GM12872 (cell line): ENCODE measurements around the gene ITGB7.

Experiments used
- CTCF ChIP-seq: IDR thresholded peaks from 3 replicates; pipeline ENCODE4 v1.5.1; 2011; ENCODE audit warnings: low read depth, mild to moderate bottlenecking, low read length, moderate library complexity; ENCODE audit not compliant: insufficient read depth

ITGB7 gene

GRCh38 chr12:53205747-53206419, 1.2 kb downstream of the ITGB7 start:
- TF ChIP-seq CTCF, result no peak

- TF ChIP-seq CTCF, result no peak
Measured at GRCh38 chr12:53204351-53204750, 2.7 kb downstream of the ITGB7 start.

GRCh38 chr12:53201639-53202038, 5.4 kb downstream of the ITGB7 start:
- TF ChIP-seq CTCF, result no peak

- TF ChIP-seq CTCF, result no peak
Measured at GRCh38 chr12:53201177-53201541, 5.9 kb downstream of the ITGB7 start.

GRCh38 chr12:53200458-53201176, 6.4 kb downstream of the ITGB7 start:
- TF ChIP-seq CTCF, result no peak

GRCh38 chr12:53200107-53200457, 7.0 kb downstream of the ITGB7 start:
- no peak for TF ChIP-seq CTCF

GRCh38 chr12:53199700-53200099, 7.4 kb downstream of the ITGB7 start:
- no peak for TF ChIP-seq CTCF
